ENCODE results near the gene SYNE4.

SYNE4 gene

DNA sequence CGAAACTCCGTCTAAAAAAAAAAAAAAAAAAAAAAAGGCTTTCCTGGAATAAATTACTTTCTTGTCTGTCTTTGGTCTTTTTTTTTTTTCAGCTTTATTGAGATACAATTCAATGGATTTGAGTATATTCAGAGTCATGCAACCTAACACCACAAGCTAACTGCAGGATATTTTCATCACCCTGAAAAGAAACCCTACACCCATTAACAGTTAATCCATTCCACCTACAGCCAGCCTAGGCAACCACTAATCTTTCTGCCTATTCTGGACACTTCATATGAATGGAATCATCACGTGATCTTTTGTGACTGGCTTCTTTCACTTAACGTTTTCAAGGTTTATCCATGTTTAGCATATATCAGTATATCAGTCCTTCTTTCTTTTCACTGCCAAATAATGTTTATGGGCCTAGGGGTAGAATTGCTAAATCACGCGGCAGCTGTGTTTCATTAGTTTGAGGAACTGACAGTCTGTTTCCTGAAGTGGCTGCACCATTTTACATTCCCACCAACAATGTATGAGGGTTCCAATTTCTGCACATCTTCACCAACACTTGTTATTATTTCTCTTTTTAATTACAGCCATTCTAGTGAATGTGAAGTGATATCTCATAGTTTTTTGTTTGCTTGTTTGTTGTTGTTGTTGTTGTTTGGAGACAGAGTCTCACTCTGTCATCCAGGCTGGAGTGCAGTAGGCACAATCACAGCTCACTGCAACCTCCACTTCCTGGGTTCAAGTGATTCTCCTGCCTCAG is 52.6 kb downstream of the SYNE4 start:
- Histone ChIP-seq H3K27ac (ENCODE audit: low read depth, low read length) (no peak overlapping the region), H3K36me3 (ENCODE audit: control insufficient read depth in 1 of 2, insufficient read depth in 2 of 2, low read length in 2 of 2) (no peaks in the 10 kb centered on the region), H3K9ac (ENCODE audit: low read depth in 1 of 2, low read length in 2 of 2) (no peak overlapping the region), H3K27me3 (ENCODE audit: control insufficient read depth in 1 of 2, insufficient read depth in 2 of 2, low read length in 2 of 2) (peaks cover 13 to 23% of the 10 kb centered on the region in 2 donors), H3K4me1 (ENCODE audit: control insufficient read depth in 1 of 2, insufficient read depth in 2 of 2, low read length in 2 of 2) (peaks cover 0 to 5% of the 10 kb centered on the region in 2 donors), H3K9me3 (ENCODE audit: control insufficient read depth in 1 of 2, low read length in 2 of 2) (no peaks in the 10 kb centered on the region), H3K4me3 (ENCODE audit: low read depth in 1 of 2, low read length in 2 of 2) (no peak overlapping the region)
